ENCODE data around the gene GIMAP1. TPM values are rescaled to one million over a fixed set of nuclear protein-coding genes. Genes with fewer than 3 reads are reported as not detected.

GIMAP1 gene
- total RNA-seq, 1 experiment from 2014 or later = 0.10 TPM

GRCh38 chr7:150745876-150746275, 29.5 kb downstream of the GIMAP1 start:
- ATAC-seq (no peak), DNase-seq (ENCODE audit: low read depth, low spot score) (no peak)
- Histone ChIP-seq H3K27me3 (ENCODE audit: insufficient read depth, low read length) (peaks cover 47% of the 10 kb centered on the region), H3K4me1 (ENCODE audit: control insufficient read depth in 1 of 2, insufficient read depth in 2 of 2, low read length in 2 of 2) (no peaks in the 10 kb centered on the region), H3K9ac (ENCODE audit: low read length) (no peak overlapping the region), H3K27ac (ENCODE audit: low read depth, low read length) (no peak overlapping the region), H3K4me3 (replicated peaks in 1 of 2; ENCODE audit: low read depth in 1 of 2, low read length in 2 of 2) (no peak overlapping the region), H3K9me3 (ENCODE audit: control insufficient read depth in 1 of 2, insufficient read depth in 1 of 2, low read depth in 1 of 2, low read length in 2 of 2) (no peaks in the 10 kb centered on the region), H2AFZ (ENCODE audit: low read depth, low read length, poor library complexity, severe bottlenecking) (no peak overlapping the region), H3K79me2 (ENCODE audit: insufficient read depth, low read length) (no peaks in the 10 kb centered on the region), H3K9me2 (ENCODE audit: insufficient read depth) (no peaks in the 10 kb centered on the region), H4K20me1 (ENCODE audit: insufficient read depth) (no peaks in the 10 kb centered on the region), H3K36me3 (ENCODE audit: control insufficient read depth in 1 of 2, insufficient read depth in 2 of 2, low read length in 2 of 2) (no peaks in the 10 kb centered on the region), H3K4me2 (ENCODE audit: low read length) (no peak overlapping the region)
- TF ChIP-seq EZH2 (IDR thresholded peaks at IDR 0.05) = no peak
- TF ChIP-seq SIN3A (IDR thresholded peaks at IDR 0.05; ENCODE audit: low read depth) = no peak
- TF ChIP-seq CTCF (IDR thresholded peaks at IDR 0.05 in 2 of 3, conservative IDR thresholded peaks at IDR 0.05 in 1 of 3; ENCODE audit: borderline replicate concordance in 1 of 3, insufficient read depth in 1 of 3, low read depth in 2 of 3, low read length in 2 of 3) = no peak
- TF ChIP-seq ELF1 (IDR thresholded peaks at IDR 0.05; ENCODE audit: borderline replicate concordance, low read depth) = no peak
- no peak for TF ChIP-seq ZFX (IDR thresholded peaks at IDR 0.05)
- TF ChIP-seq EGR1 (IDR thresholded peaks at IDR 0.05; ENCODE audit: low read depth) = no peak
- ChIA-PET POLR2A (no interaction called here), CTCF (no interaction called here), RAD21 (ENCODE audit: low non-redundant PET in 1 of 2, low total read pairs in 2 of 2, uncharacterized antibody in 2 of 2, unreplicated experiment in 2 of 2) (no interaction called here)
- intact Hi-C loops (cut with micrococcal nuclease) = no loop called here
- BruUV-seq (replicated peaks) = no TSS peak

- ATAC-seq = no peak
- POLR2A ChIA-PET = no interaction called here
- no TSS peak for BruUV-seq (replicated peaks)
These were observed 30.5 kb downstream of the GIMAP1 start for GRCh38 chr7:150746921-150747320.

More at GRCh38 chr7:150746921-150747320, 30.5 kb downstream of the GIMAP1 start:
- H3K9me2 ChIP-seq (ENCODE audit: insufficient read depth) = no peaks in the 10 kb centered on the region
- no peaks in the 10 kb centered on the region for H4K20me1 ChIP-seq (ENCODE audit: insufficient read depth)
- H3K9ac ChIP-seq (ENCODE audit: low read length) = no peak overlapping the region
- no peak overlapping the region for H3K4me2 ChIP-seq (ENCODE audit: low read length)
- no peak for TF ChIP-seq RAD21 (IDR thresholded peaks at IDR 0.05; ENCODE audit: low read depth)
- no peak for TF ChIP-seq POLR2AphosphoS5 (IDR thresholded peaks at IDR 0.05; ENCODE audit: low read depth, low read length)
- TF ChIP-seq EZH2phosphoT487 (IDR thresholded peaks at IDR 0.05; ENCODE audit: borderline replicate concordance) = no peak
- TF ChIP-seq CEBPB (IDR thresholded peaks at IDR 0.05; ENCODE audit: low read depth) = no peak
- no peak for TF ChIP-seq ZNF274 (IDR thresholded peaks at IDR 0.05; ENCODE audit: low read depth, low read length)
- no peak for TF ChIP-seq CTCF (IDR thresholded peaks at IDR 0.05 in 2 of 3, conservative IDR thresholded peaks at IDR 0.05 in 1 of 3; ENCODE audit: borderline replicate concordance in 1 of 3, insufficient read depth in 1 of 3, low read depth in 2 of 3, low read length in 2 of 3)
- no peak for TF ChIP-seq YY1 (IDR thresholded peaks at IDR 0.05; ENCODE audit: extremely low read depth, insufficient replicate concordance, low read depth, low read length)
- no peak for DNase-seq (ENCODE audit: low read depth, low spot score)
- H3K36me3 ChIP-seq (ENCODE audit: control insufficient read depth in 1 of 2, insufficient read depth in 2 of 2, low read length in 2 of 2) = no peaks in the 10 kb centered on the region
- no peaks in the 10 kb centered on the region for H3K4me1 ChIP-seq (ENCODE audit: control insufficient read depth in 1 of 2, insufficient read depth in 2 of 2, low read length in 2 of 2)
- H3K4me3 ChIP-seq (replicated peaks in 1 of 2; ENCODE audit: low read depth in 1 of 2, low read length in 2 of 2) = no peak overlapping the region
- H2AFZ ChIP-seq (ENCODE audit: low read depth, low read length, poor library complexity, severe bottlenecking) = no peak overlapping the region
- no peaks in the 10 kb centered on the region for H3K9me3 ChIP-seq (ENCODE audit: control insufficient read depth in 1 of 2, insufficient read depth in 1 of 2, low read depth in 1 of 2, low read length in 2 of 2)
- H3K79me2 ChIP-seq (ENCODE audit: insufficient read depth, low read length) = no peaks in the 10 kb centered on the region
- RAD21 ChIA-PET (ENCODE audit: low non-redundant PET in 1 of 2, low total read pairs in 2 of 2, uncharacterized antibody in 2 of 2, unreplicated experiment in 2 of 2) = no interaction called here
- no peak overlapping the region for H3K27ac ChIP-seq (ENCODE audit: low read depth, low read length)
- CTCF ChIA-PET = no interaction called here
- intact Hi-C loops (cut with micrococcal nuclease) = no loop called here
- peaks cover 44% of the 10 kb centered on the region for H3K27me3 ChIP-seq (ENCODE audit: insufficient read depth, low read length)

Measured in HCT116 (cell line).